Lung (tissue), 12 donors: ENCODE data around the gene ECHS1. TPM values are rescaled to one million over a fixed set of nuclear protein-coding genes. Genes with fewer than 3 reads are reported as not detected.

Experiments
- ATAC-seq: fragments of 200-7000 bp; cut with Tn5 transposase; one replicate; pipeline ENCODE4 v1.9.1; 2020; ENCODE audit warnings: moderate number of reproducible peaks; ENCODE audit not compliant: insufficient read depth, low FRiP score
- DNase-seq, 3 donors: peaks; one replicate each; pipeline ENCODE4 v3.0.0-alpha.2; 2013 to 2017
- H3K27ac ChIP-seq, 2 donors: one replicate each; pipeline ENCODE4 v1.5.1; 2013; ENCODE audit warnings: mild to moderate bottlenecking in 2 of 2, moderate library complexity in 2 of 2, control low read depth in 1 of 2, inconsistent platforms in 1 of 2, low read depth in 1 of 2, low read length in 1 of 2
- H3K27me3 ChIP-seq, 3 donors: one replicate each; pipeline ENCODE4 v1.5.1; 2013; ENCODE audit warnings: low read length in 2 of 3; ENCODE audit not compliant: control insufficient read depth in 3 of 3, insufficient read depth in 3 of 3
- H3K36me3 ChIP-seq, 4 donors: one replicate each; pipeline ENCODE4 v1.5.1; 2013; ENCODE audit warnings: low read length in 4 of 4, mild to moderate bottlenecking in 1 of 4, moderate library complexity in 1 of 4; ENCODE audit not compliant: control insufficient read depth in 4 of 4, insufficient read depth in 4 of 4
- H3K4me1 ChIP-seq, 5 donors: one replicate each; pipeline ENCODE4 v1.5.1; 2013; ENCODE audit warnings: low read length in 5 of 5, mild to moderate bottlenecking in 2 of 5, moderate library complexity in 1 of 5; ENCODE audit not compliant: control insufficient read depth in 5 of 5, insufficient read depth in 5 of 5
- H3K4me3 ChIP-seq: one replicate; pipeline ENCODE4 v1.5.1; 2013; ENCODE audit warnings: mild to moderate bottlenecking, control low read depth, moderate library complexity
- H3K9ac ChIP-seq, 2 donors: one replicate each; pipeline ENCODE4 v1.5.1; 2013; ENCODE audit warnings: low read length in 2 of 2, control low read depth in 1 of 2; ENCODE audit not compliant: insufficient read depth in 1 of 2
- H3K9me3 ChIP-seq, 4 donors: one replicate each; pipeline ENCODE4 v1.5.1; 2013; ENCODE audit warnings: low read length in 3 of 4, mild to moderate bottlenecking in 1 of 4, moderate library complexity in 1 of 4; ENCODE audit not compliant: control insufficient read depth in 4 of 4, insufficient read depth in 3 of 4
- WGBS, 2 donors: extraction: QIAGEN DNeasy Blood & Tissue Kit; methylation state at CpG; one replicate each; pipeline ENCODE4 v1.1.7; 2013; 5-methylcytosine and 5-hydroxymethylcytosine counted together
- polyA plus RNA-seq, 2 donors: library from polyadenylated mRNA; stranded (reverse); fragments of 200-250 nt; gene quantifications; one replicate each; pipeline ENCODE4 v1.2.1, GENCODE V29; 2013
- total RNA-seq, 2 donors: library from RNA; depleted of rRNA in 1 of 2; stranded (reverse); fragments of >200 nt in 1 of 2; gene quantifications; one replicate each; pipeline ENCODE4 v1.2.1, GENCODE V29; 2014 to 2021
- TF ChIP-seq, protein P1 (sequence below): IDR thresholded peaks from 2 replicates; pipeline ENCODE4 v1.5.1; 2012; ENCODE audit warnings: mild to moderate bottlenecking; ENCODE audit errors: control extremely low read depth, extremely low read depth
- donor health status: control.
- donor health status: control.
- donor health status: Bipolar disorder and iron deficiency.
- donor health status: healthy.
- donor health status: DM: yes; HTN: yes; CAD: no.

The ECHS1 gene
- total and polyA plus RNA-seq, 4 donors: 44.5 to 83.9 (median 76.7) TPM

DNA sequence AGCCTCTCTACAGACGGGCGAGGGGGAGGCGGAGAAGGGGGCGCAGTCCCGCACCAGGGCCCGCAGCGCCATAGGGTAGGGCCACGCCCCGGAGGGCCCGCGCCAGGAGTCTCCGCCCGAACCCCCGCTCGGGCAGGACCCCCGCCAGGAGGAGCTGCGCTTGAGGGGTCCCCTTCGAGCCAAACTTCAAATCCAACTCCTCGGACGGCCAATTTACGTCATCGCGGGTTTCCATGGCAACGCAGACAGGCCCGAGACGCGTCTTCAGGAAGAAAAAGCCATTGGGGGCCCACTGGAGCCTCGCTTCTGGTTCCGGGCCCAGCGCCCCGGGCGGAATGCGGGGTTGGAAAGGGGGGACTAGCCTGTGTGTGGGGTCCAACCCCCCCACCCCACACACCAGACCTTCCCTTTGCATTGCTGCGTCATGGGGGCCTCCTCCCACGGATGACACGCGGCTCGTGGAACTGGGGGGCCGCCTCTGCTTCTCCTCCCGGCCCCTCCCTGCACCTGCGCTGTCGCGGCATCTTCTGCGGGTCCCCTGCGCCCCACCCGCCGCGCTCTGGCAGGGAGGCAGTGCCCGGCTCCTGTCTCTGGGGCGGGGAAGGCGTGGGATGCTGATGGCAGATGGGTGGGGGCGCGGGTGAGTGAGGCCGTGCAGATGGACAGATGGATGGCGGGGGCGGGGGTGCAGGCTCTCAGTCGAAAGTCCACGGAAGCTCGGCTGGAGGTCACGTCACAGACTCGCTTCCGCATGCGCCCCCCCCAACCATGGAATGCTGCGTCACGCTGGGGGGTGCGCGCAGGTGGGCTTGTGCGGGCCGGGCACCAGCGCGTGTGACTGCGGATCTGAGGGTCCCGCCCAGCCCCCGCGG is 37.7 kb downstream of the ECHS1 start:
- TF ChIP-seq, protein P1, sequence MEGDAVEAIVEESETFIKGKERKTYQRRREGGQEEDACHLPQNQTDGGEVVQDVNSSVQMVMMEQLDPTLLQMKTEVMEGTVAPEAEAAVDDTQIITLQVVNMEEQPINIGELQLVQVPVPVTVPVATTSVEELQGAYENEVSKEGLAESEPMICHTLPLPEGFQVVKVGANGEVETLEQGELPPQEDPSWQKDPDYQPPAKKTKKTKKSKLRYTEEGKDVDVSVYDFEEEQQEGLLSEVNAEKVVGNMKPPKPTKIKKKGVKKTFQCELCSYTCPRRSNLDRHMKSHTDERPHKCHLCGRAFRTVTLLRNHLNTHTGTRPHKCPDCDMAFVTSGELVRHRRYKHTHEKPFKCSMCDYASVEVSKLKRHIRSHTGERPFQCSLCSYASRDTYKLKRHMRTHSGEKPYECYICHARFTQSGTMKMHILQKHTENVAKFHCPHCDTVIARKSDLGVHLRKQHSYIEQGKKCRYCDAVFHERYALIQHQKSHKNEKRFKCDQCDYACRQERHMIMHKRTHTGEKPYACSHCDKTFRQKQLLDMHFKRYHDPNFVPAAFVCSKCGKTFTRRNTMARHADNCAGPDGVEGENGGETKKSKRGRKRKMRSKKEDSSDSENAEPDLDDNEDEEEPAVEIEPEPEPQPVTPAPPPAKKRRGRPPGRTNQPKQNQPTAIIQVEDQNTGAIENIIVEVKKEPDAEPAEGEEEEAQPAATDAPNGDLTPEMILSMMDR: no peak
- DNase-seq (peak; percentile 76 to 80 (median 76)), ATAC-seq (no peak)
- Histone ChIP-seq H3K4me3 (peak overlapping the region; percentile 4), H3K36me3 (no peaks in the 10 kb centered on the region), H3K9ac (no peak overlapping the region), H3K27me3 (peaks cover 0 to 69% (median 43%) of the 10 kb centered on the region in 3 donors), H3K27ac (no peak overlapping the region), H3K4me1 (peaks cover 0 to 21% (median 4%) of the 10 kb centered on the region in 5 donors), H3K9me3 (peaks cover 0 to 17% (median 0%) of the 10 kb centered on the region in 4 donors)
- 2 to 3% methylated on average over 67 to 75 of the region's 75 CpGs for WGBS, 2 donors

- no peak overlapping the region for H3K27ac ChIP-seq
- no peaks in the 10 kb centered on the region for H3K36me3 ChIP-seq
- peaks cover 0 to 21% (median 4%) of the 10 kb centered on the region in 5 donors for H3K4me1 ChIP-seq
- H3K9me3 ChIP-seq: peaks cover 0 to 15% (median 0%) of the 10 kb centered on the region in 4 donors
- H3K27me3 ChIP-seq: peaks cover 0 to 65% (median 43%) of the 10 kb centered on the region in 3 donors
- TF ChIP-seq, protein P1: no peak
- ATAC-seq: no peak
- no peak for DNase-seq
- WGBS, 2 donors: 18 to 19% methylated on average over 44 to 51 of the region's 51 CpGs
- H3K9ac ChIP-seq: no peak overlapping the region
- H3K4me3 ChIP-seq: peak overlapping the region; percentile 4
Observed at GRCh38 chr10:133334503-133335245, 38.5 kb downstream of the ECHS1 start.

GRCh38 chr10:133332936-133333699 is 40.0 kb downstream of the ECHS1 start:
- Histone ChIP-seq H3K9me3 (peaks cover 0 to 8% (median 0%) of the 10 kb centered on the region in 4 donors), H3K4me1 (peaks cover 0 to 21% (median 4%) of the 10 kb centered on the region in 5 donors), H3K36me3 (no peaks in the 10 kb centered on the region), H3K27me3 (peaks cover 4 to 74% (median 46%) of the 10 kb centered on the region in 3 donors), H3K9ac (no peak overlapping the region), H3K27ac (no peak overlapping the region), H3K4me3 (no peak overlapping the region)
- WGBS, 2 donors: 79 to 81% methylated on average over 30 of the region's 30 CpGs
- TF ChIP-seq, protein P1: no peak
- DNase-seq: no peak
- ATAC-seq: no peak
